RWPE2 (cell line): ENCODE results near the gene ARHGAP10.

Experiments used
- ATAC-seq: fragments of 200-7000 bp; cut with Tn5 transposase; 3 replicates; pipeline ENCODE4 v1.9.1; 2021; ENCODE audit warnings: low read depth
- DNase-seq: peaks from one replicate; pipeline ENCODE4 v3.0.0-alpha.2; 2020; ENCODE audit warnings: low spot score
- H3K27ac ChIP-seq: fragments of 450-650 bp; 2 replicates; pipeline ENCODE4 v1.5.1; 2017; ENCODE audit warnings: mild to moderate bottlenecking; ENCODE audit not compliant: poor library complexity, severe bottlenecking
- H3K27me3 ChIP-seq: fragments of 250-450 bp; sonication (Bioruptor Pico); 2 replicates; pipeline ENCODE4 v1.5.1; 2021; ENCODE audit warnings: mild to moderate bottlenecking, moderate library complexity; ENCODE audit not compliant: insufficient read depth, poor library complexity, severe bottlenecking
- H3K36me3 ChIP-seq: fragments of 250-450 bp; sonication (Bioruptor Pico); 2 replicates; pipeline ENCODE4 v1.5.1; 2020; ENCODE audit warnings: low read depth, mild to moderate bottlenecking, moderate library complexity
- H3K4me1 ChIP-seq: fragments of 250-450 bp; sonication (Bioruptor Pico); 2 replicates; pipeline ENCODE4 v1.5.1; 2021; ENCODE audit warnings: mild to moderate bottlenecking, moderate library complexity; ENCODE audit not compliant: insufficient read depth, poor library complexity, severe bottlenecking
- H3K4me3 ChIP-seq: fragments of 250-450 bp; sonication (Bioruptor Pico); 2 replicates; pipeline ENCODE4 v1.5.1; 2021; ENCODE audit warnings: mild to moderate bottlenecking, moderate library complexity; ENCODE audit not compliant: severe bottlenecking
- H3K9me3 ChIP-seq: fragments of 250-450 bp; sonication (Bioruptor Pico); 2 replicates; pipeline ENCODE4 v1.5.1; 2021; ENCODE audit warnings: mild to moderate bottlenecking, moderate library complexity; ENCODE audit not compliant: severe bottlenecking
- CTCF ChIP-seq: fragments of 450-650 bp; IDR thresholded peaks from one replicate; pipeline ENCODE4 v1.5.1; 2017; ENCODE audit warnings: mild to moderate bottlenecking, moderate library complexity; ENCODE audit not compliant: poor library complexity, severe bottlenecking

ARHGAP10 gene

GRCh38 chr4:147944249-147944648, 212.4 kb downstream of the ARHGAP10 start:
- H3K4me3 ChIP-seq = no peak overlapping the region
- H3K4me1 ChIP-seq = no peaks in the 10 kb centered on the region
- H3K27ac ChIP-seq = no peak overlapping the region
- H3K27me3 ChIP-seq = no peaks in the 10 kb centered on the region
- TF ChIP-seq CTCF = no peak
- DNase-seq = no peak
- peaks cover 2% of the 10 kb centered on the region for H3K9me3 ChIP-seq
- no peak for ATAC-seq
- H3K36me3 ChIP-seq = peaks cover 14% of the 10 kb centered on the region

DNA sequence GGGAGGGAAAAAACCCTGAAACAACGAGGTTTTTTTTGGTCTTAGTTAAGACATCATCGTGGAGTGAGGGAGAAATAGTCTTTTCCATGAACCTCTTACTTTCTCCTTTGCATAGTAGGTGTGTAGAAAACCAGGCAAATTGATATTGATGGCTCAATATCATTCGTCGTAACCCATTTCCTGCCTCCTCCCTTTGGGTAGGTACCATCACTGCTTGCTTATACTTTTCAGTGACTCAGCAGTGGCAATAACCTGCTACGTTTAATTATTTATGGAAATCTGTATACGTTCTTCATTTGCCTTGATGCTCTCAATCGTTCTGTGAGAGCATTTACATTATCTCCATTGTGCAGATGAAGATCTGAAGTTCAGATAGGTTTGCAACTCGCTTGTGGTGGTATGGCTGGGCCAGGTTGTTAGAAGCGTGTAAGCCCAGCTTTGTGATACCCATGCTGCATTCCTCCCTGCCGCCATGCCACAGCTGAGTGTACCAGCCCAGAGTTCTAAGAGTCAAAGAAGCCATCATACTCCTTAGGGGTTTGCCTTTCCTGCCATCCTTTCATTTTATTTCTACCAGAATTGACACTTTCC, 212.9 kb downstream of the ARHGAP10 start:
- no peak for TF ChIP-seq CTCF
- peaks cover 2% of the 10 kb centered on the region for H3K9me3 ChIP-seq
- no peaks in the 10 kb centered on the region for H3K27me3 ChIP-seq
- no peaks in the 10 kb centered on the region for H3K4me1 ChIP-seq
- no peak overlapping the region for H3K4me3 ChIP-seq
- no peak for ATAC-seq
- H3K27ac ChIP-seq = no peak overlapping the region
- no peak for DNase-seq
- peaks cover 14% of the 10 kb centered on the region for H3K36me3 ChIP-seq

DNA sequence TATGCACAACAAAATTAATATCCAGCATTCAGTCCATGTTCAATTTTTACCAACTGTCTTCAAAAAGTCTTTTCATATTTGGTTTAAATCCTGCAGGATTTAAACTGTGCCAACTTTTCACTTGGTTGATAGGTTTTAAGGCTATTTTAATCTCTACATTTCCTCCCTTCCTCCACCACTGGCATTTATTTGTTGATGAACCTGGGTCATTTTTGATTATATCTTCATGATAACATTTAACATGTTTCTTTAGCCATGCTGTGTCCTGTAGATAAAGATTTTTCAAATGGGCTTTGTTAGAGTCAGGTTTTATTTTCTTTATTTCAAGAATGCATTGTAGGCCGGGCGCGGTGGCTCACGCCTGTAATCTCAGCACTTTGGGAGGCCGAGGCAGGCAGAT, 216.4 kb downstream of the ARHGAP10 start:
- H3K36me3 ChIP-seq = peaks cover 14% of the 10 kb centered on the region
- no peaks in the 10 kb centered on the region for H3K27me3 ChIP-seq
- ATAC-seq = no peak
- no peak for TF ChIP-seq CTCF
- no peak for DNase-seq
- H3K4me1 ChIP-seq = no peaks in the 10 kb centered on the region
- H3K27ac ChIP-seq = no peak overlapping the region
- no peaks in the 10 kb centered on the region for H3K9me3 ChIP-seq
- no peak overlapping the region for H3K4me3 ChIP-seq

DNA sequence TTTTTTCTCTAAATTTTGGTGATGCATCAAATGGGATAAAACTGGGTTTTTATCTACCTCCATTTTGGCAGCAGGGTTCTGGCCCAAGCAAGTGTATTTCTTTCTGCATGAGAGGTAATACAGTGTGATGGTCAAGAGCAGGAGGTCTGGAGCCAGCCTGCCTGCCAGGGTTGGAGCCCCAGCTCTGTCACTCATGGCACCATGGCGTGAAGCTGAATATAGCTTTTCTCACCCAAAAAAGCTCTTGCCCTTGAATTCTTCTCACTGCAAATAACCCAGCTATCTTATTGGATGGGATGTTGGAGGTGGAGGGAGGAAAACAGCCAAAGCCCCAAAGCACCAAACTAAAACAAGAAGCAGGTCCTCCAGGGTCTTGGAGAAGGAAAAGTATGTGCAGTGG, 218.4 kb downstream of the ARHGAP10 start:
- DNase-seq = no peak
- Histone ChIP-seq H3K36me3 (peaks cover 20% of the 10 kb centered on the region), H3K4me1 (no peaks in the 10 kb centered on the region), H3K4me3 (no peak overlapping the region), H3K27me3 (no peaks in the 10 kb centered on the region), H3K27ac (no peak overlapping the region), H3K9me3 (no peaks in the 10 kb centered on the region)
- ATAC-seq = no peak
- TF ChIP-seq CTCF = no peak

GRCh38 chr4:147950841-147951240, 219.0 kb downstream of the ARHGAP10 start:
- no peak for TF ChIP-seq CTCF
- DNase-seq (no peak), ATAC-seq (no peak)
- H3K9me3 ChIP-seq = no peaks in the 10 kb centered on the region
- H3K27ac ChIP-seq = no peak overlapping the region
- no peak overlapping the region for H3K4me3 ChIP-seq
- peaks cover 26% of the 10 kb centered on the region for H3K36me3 ChIP-seq
- H3K27me3 ChIP-seq = no peaks in the 10 kb centered on the region
- H3K4me1 ChIP-seq = no peaks in the 10 kb centered on the region
